Astrocyte (in vitro differentiated cells and primary cell): Measurements from ENCODE around the gene GBX1.

Experiments used
- CTCF ChIP-seq: IDR thresholded peaks from 2 replicates; pipeline ENCODE4 v1.5.1; 2011; ENCODE audit warnings: low read depth, mild to moderate bottlenecking, inconsistent platforms, low read length, moderate library complexity; ENCODE audit not compliant: insufficient read depth
- EZH2 ChIP-seq: IDR thresholded peaks from 2 replicates; pipeline ENCODE4 v1.6.1; 2012; ENCODE audit warnings: mild to moderate bottlenecking, low read length, inconsistent platforms; ENCODE audit not compliant: insufficient read depth

DNA sequence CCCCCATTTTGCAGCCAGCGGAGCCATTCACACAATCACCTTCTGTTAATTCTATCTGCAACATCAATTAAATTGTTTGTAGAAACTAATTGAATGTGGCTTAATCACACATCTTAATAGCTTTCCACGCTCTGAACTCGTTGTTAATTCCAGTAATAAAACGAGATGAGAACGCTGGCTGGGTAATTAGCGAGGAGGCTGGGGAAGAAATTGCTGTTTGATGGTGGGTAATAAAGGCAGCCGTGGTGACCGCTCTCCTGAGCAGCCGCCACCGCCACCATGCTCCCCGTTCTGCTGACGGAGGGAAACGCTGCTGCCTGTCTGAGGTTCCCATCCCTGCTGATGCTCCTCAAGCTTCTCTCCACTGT lies 36.3 kb downstream of the GBX1 start:
- no peak for TF ChIP-seq CTCF
- no peak for TF ChIP-seq EZH2
